OCI-LY1 (cell line): ENCODE measurements around the gene FDX1.

Source experiments
- EZH2 ChIP-seq: fragments of 200-600 bp; sonication (generic), shearing (Covaris generic); IDR thresholded peaks from 2 replicates; pipeline ENCODE4 v1.8.0; 2017; ENCODE audit warnings: borderline replicate concordance, mixed run types, mild to moderate bottlenecking, antibody characterized with exemption, low read length, moderate library complexity, mixed read lengths
- TF ChIP-seq, protein P1 (sequence below): fragments of 200-600 bp; sonication (generic), shearing (Covaris generic); IDR thresholded peaks from 2 replicates; pipeline ENCODE4 v1.5.1; 2017; ENCODE audit warnings: mild to moderate bottlenecking, antibody characterized with exemption, low read length, moderate library complexity, mixed read lengths

DNA sequence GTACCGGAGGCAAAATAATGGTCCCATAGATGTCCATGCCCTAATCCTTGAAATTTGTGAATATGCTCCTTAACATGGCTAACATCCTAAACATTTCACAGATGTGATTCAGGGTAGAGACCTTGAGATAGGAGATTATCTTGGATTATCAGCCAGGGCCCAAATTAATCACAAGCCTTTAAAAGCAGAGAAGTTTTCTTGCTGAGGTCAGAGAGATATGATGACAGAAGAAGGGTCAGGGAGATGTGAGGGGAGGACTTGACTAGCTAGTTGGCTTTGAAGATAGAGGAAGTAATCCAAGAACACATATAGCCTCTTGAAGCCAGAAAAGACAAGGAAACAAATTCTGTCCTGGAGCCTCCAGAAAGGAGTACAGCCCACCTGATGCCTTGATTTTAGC, 19.1 kb upstream of the FDX1 start:
- TF ChIP-seq, protein P1, sequence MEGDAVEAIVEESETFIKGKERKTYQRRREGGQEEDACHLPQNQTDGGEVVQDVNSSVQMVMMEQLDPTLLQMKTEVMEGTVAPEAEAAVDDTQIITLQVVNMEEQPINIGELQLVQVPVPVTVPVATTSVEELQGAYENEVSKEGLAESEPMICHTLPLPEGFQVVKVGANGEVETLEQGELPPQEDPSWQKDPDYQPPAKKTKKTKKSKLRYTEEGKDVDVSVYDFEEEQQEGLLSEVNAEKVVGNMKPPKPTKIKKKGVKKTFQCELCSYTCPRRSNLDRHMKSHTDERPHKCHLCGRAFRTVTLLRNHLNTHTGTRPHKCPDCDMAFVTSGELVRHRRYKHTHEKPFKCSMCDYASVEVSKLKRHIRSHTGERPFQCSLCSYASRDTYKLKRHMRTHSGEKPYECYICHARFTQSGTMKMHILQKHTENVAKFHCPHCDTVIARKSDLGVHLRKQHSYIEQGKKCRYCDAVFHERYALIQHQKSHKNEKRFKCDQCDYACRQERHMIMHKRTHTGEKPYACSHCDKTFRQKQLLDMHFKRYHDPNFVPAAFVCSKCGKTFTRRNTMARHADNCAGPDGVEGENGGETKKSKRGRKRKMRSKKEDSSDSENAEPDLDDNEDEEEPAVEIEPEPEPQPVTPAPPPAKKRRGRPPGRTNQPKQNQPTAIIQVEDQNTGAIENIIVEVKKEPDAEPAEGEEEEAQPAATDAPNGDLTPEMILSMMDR, result no peak
- no peak for TF ChIP-seq EZH2
